Stimulated activated CD8-positive, alpha-beta memory T cell treated with anti-CD3 and anti-CD28 coated beads, Interleukin-12 subunit alpha, Interleukin-12 subunit beta, amount 100 ng/mL, for 24 hours (primary cell): ENCODE data around the gene VPS4B.

Experiments used
- DNase-seq: peaks from one replicate; pipeline ENCODE4 v3.0.0-alpha.2; 2020; ENCODE audit errors: extremely low read depth

VPS4B gene

GRCh38 chr18:63430526-63430925, 8.2 kb upstream of the VPS4B start:
- no peak for DNase-seq

DNA sequence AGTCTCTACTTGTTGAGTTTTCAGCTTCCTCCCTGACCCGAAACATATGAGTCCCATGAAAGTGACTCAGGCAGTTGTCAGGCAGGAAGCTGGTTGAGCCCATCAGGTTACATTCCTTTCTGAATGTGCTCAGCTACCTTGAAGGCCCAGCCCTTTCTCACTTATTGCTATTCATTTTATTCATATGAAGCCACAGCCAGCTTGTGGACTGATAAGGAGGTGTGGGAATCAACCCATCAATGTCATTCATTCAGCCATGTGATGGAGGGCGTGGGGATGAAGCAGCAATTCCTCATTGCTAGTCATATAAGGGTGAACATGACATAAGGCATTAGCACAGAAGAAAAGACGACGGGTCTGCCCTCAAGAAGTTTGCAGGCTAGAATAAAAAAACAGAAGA, 5.3 kb upstream of the VPS4B start:
- no peak for DNase-seq

GRCh38 chr18:63422864-63423304, 608 bp upstream of the VPS4B start:
- no peak for DNase-seq

- no peak for DNase-seq
Observed at GRCh38 chr18:63421514-63421913, 762 bp downstream of the VPS4B start.

- no peak for DNase-seq
Observed at GRCh38 chr18:63412953-63413352, 9.3 kb downstream of the VPS4B start.

DNA sequence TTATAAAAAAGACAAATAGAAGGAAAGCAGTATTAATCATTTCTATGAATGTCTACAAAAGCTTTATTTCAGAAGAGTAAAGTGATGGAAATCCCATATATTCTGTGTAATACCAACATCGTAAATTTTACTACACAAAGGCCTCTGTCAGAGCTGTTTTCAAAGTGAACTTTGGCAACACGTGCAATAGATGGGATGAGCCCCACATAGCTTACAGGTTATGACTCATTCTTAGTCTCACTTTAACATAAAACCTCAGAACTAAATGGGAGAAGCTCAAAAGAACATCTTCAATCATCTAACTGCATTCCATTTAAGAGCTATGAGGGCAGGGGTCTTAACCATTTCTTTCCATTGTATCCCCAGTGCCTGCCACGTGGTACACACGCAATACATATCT, 11.5 kb downstream of the VPS4B start:
- DNase-seq, result no peak

DNA sequence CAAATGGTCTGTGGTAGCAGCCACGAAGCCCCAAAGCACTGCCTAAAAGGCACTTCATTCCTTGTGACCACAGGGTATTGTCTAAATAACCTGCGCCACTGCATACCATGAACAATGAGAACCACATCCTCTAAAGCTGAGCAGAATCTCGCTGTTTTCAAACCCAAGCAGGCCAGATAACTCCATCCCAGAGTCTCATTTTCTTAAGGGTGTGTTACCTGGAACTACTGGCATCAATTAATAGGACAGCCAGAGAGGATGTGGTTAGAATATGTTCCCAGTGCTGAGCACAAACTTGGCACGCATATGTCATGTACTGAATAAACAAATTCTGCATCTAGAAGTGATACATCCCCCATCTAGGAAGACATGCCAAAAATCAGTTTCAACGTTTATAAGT, 13.0 kb downstream of the VPS4B start:
- DNase-seq, result no peak

- DNase-seq, result no peak
Observed at GRCh38 chr18:63407734-63408133, 14.5 kb downstream of the VPS4B start.

GRCh38 chr18:63405986-63406385, 16.3 kb downstream of the VPS4B start:
- no peak for DNase-seq

GRCh38 chr18:63402246-63403162, 19.8 kb downstream of the VPS4B start:
- DNase-seq, result no peak

GRCh38 chr18:63399300-63399699, 23.0 kb downstream of the VPS4B start:
- no peak for DNase-seq

- no peak for DNase-seq
Observed at GRCh38 chr18:63397349-63397748, 24.9 kb downstream of the VPS4B start.

DNA sequence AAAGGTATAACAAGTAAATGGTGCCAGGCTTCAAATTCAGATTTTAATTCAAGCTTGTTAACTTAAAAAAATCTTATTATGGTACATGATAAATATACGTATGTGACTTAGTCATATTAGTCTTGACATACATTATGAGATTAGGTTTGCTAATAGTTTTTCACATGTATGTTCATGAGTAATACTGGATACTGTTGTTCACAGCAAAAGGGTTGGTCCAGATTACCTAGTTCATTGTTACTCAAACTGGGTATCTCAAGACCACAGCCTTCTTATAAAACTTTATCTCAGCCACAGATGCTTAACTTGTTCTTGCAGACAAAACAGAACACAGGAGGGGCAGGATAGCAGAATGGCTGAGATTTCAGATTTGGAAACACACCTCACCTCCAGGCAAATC, 26.8 kb downstream of the VPS4B start:
- DNase-seq, result no peak

DNA sequence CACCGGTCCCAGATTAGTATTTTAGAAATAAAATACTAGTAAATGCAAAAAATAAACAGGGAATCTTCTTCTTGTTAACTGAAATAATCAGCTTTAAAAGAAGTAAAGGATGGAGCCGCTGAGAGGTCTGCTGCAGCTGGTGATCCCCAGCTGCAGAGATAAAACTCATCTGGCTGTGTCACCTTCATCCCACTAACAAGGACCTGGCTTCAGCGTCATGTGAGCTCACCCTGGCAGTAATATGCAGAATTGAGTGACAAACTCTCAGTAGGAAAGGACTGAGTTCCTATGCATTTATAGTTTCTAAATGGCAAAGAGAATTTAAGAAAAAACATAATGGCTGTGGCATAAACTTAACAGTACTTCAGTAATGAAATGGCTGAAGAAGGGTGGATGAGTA, 27.3 kb downstream of the VPS4B start:
- DNase-seq, result no peak

DNA sequence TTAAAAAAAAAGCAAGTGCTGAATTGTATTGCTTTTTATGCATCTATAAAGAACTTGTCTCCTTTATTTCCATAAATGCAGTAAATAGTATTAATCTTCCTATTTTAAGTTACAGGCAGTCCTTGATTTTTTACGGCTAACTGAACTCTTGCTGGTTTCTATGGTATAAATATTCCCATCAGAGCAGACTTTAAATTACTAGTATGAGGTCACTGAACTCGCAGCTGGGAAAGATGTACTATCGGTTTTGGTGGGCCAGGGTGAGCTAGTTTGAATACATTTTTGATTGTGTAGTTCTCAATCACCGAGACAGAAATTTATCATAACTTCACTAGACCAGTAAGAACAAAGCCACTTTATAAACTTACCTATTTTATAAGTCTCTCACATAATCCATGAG, 34.4 kb downstream of the VPS4B start:
- DNase-seq, result no peak

GRCh38 chr18:63382843-63383242, 39.4 kb downstream of the VPS4B start:
- DNase-seq, result no peak

DNA sequence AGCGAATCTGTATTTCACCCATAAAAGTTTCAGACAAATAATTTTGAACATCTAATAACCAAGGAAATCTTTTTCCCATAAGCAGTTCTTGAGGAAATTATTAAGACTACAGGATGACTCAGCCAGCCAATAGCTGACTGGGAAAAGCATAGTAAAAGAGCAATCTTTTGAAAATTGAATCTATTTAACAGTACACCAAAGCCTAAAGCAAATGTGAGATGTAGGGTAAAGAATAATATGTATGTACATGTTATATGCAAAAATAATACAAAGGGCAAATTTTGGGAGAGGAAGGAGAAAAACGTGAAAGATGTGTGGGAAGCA, 42.7 kb downstream of the VPS4B start:
- DNase-seq, result no peak

GRCh38 chr18:63378919-63379638, 43.2 kb downstream of the VPS4B start:
- DNase-seq, result no peak

DNA sequence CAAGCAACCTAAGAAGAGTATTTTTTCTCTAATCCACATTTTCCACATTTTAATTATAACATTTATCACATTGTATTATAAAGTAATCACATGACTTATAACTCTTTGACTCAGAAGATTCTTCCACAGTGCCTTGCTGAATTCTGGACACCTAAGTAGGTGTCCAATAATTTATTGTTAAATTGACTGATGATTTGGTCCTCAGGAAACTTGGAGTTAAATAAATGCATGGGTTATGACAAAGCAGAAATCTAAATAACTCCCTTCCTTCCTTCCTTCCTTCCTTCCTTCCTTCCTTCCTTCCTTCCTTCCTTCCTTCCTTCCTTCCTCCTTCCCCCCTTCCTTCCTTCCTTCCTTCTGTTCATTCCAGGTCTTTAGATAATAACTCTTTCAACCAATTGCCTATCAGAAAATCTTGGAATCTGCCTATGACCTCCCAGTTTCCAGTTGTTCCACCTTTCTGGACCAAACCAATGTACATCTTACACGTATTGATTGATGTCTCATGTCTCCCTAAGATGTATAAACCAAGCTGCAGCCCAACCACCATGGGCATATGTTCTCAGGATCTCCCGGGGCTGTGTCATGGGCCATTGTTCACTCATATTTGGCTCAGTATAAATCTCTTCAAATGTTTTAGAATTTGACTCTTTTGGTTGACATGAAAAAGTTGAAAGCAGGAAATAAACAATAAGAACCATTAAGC, 44.8 kb downstream of the VPS4B start:
- DNase-seq, result no peak

DNA sequence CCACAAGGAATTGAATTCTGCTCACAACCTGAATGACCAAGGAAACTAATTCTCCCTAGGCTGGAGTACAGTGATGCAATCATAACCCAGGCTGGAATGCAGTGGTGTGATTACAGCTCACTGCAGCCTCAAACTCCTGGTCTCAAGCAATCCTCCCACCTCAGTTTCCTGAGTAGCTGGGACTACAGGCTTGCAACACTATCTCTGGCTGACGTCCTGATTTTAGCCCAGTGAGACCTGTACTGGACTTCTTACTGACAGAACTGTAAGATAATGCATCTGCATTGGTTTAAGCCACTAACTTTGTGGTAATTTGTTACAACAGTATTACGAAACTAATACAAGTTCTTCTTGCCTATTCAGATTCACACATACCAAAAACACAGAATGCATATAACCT, 45.7 kb downstream of the VPS4B start:
- no peak for DNase-seq

- DNase-seq, result no peak
Observed at GRCh38 chr18:63374540-63374939, 47.7 kb downstream of the VPS4B start.

DNA sequence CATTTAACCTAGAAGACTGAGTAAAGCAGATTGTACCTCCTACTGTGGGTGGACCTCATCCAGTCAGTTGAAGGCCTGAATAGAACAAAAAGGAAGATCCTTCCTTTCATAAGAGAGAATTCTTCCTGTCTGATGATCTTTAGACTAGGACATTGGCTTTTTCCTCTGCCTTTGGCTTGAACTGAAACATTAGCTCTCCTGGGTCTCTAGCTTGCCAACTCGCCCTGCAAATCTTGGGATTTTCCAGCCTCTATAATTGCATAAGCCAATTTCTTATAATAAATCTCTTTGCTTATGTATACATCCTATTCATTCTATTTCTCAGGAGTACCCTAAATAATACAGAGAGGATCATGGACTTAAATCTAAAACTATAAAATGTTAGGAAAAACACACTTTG, 49.1 kb downstream of the VPS4B start:
- DNase-seq, result no peak

- no peak for DNase-seq
Observed at GRCh38 chr18:63368611-63369010, 53.7 kb downstream of the VPS4B start.
